Activated naive CD4-positive, alpha-beta T cell treated with anti-CD3 and anti-CD28 coated beads, Interleukin-2, amount 50 U/mL, for 72 hours (primary cell): ENCODE results near the gene DDX39A. TPM values are rescaled to one million over a fixed set of nuclear protein-coding genes. Genes with fewer than 3 reads are reported as not detected.
"Not testable (repeated sequence)": the region's sequence is repeated elsewhere in the genome, so short reads cannot be mapped to it uniquely, and the experiment has no call there.

Experiments used
- ATAC-seq, 2 donors: fragments of 150-1000 bp; cut with Tn5 transposase; 2 replicates each; pipeline ENCODE4 v1.10.0; 2021; ENCODE audit warnings: mild to moderate bottlenecking in 2 of 2, moderate library complexity in 2 of 2
- DNase-seq, 2 donors: peaks; one replicate each; pipeline ENCODE4 v3.0.0; 2021 to 2022; ENCODE audit warnings: low spot score in 2 of 2
- H3K27ac Mint-ChIP-seq, 2 donors: one replicate each; pipeline ENCODE4 v1.8.0; 2022; ENCODE audit warnings: mild to moderate bottlenecking in 2 of 2, mixed read lengths in 2 of 2
- H3K36me3 Mint-ChIP-seq, 2 donors: one replicate each; pipeline ENCODE4 v1.8.0; 2022; ENCODE audit warnings: mixed read lengths in 2 of 2
- H3K9me3 Mint-ChIP-seq, 2 donors: one replicate each; pipeline ENCODE4 v1.8.0; 2022; ENCODE audit warnings: mixed read lengths in 2 of 2
- total RNA-seq, 2 donors: library from RNA; stranded (reverse); gene quantifications; one replicate each; pipeline ENCODE4 v1.2.3, GENCODE V29; 2022

DDX39A gene
- total RNA-seq, 2 donors from 2014 or later: 208 to 217 TPM

- Mint-ChIP-seq H3K36me3 (peaks cover 39 to 58% of the 10 kb centered on the region in 2 donors), H3K27ac (peak overlapping the region; percentile 55 to 92)
- not testable (repeated sequence) for ATAC-seq
These were observed 15.8 kb downstream of the DDX39A start for GRCh38 chr19:14403145-14403930.

GRCh38 chr19:14402332-14403144 is 16.6 kb downstream of the DDX39A start:
- peaks cover 42 to 62% of the 10 kb centered on the region in 2 donors for H3K36me3 Mint-ChIP-seq
- ATAC-seq: no peak
- H3K9me3 Mint-ChIP-seq: no peaks in the 10 kb centered on the region
- H3K27ac Mint-ChIP-seq: peak overlapping the region; percentile 22 to 73
- no peak for DNase-seq

More at GRCh38 chr19:14403145-14403930, 15.8 kb downstream of the DDX39A start:
- DNase-seq, H3K9me3 Mint-ChIP-seq: not testable (repeated sequence)

GRCh38 chr19:14401468-14402195 is 17.5 kb downstream of the DDX39A start:
- H3K36me3 Mint-ChIP-seq: peaks cover 43 to 62% of the 10 kb centered on the region in 2 donors
- H3K9me3 Mint-ChIP-seq: no peaks in the 10 kb centered on the region
- peak overlapping the region; percentile 73 to 82 for H3K27ac Mint-ChIP-seq
- ATAC-seq (no peak), DNase-seq (no peak)

DNA sequence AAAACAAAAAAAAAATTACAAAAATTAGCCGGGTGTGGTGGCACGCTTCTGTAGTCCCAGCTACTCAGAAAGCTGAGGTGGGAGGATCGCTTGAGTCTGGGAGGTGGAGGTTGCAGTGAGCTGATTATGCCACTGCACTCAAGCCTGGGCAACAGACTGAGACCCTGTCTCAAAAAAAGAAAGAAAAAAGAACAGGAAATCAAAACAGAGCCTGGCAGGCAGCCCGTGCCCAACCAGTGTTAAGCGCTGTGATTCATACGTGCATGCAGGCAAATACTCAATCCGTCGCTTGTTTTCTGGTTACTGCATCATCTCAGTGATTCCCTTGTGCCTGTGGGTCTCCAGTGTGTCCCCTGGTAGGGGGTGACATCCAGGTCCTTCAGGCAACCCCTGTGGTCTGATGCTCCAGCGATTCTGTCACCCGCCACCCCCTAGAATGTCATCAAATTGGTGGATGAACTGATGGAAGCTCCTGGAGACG is 18.1 kb downstream of the DDX39A start:
- H3K9me3 Mint-ChIP-seq: no peaks in the 10 kb centered on the region
- H3K27ac Mint-ChIP-seq: peak overlapping the region; percentile 73 to 82
- peak in 1 of 2 donors; percentile 5 for ATAC-seq
- DNase-seq: no peak
- peaks cover 45 to 63% of the 10 kb centered on the region in 2 donors for H3K36me3 Mint-ChIP-seq

DNA sequence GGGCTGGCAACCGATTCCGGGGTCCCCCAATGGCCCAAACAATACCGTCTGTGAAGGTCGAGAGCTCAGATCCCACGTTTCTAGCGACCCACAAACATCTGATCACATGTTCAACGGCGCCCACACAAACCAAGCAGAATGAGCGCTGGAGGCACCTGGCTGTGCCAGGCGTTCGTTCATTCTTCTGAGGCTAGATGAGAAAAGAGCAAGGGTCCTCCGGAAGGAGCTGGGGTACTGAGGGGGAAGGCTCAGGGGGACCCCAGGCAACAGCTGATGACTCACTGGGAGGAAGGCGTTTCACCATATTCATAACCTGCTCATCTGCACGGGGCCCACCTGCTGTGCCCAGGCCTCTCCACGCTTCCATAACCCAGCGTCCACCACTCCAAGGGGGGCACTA is 22.0 kb downstream of the DDX39A start:
- not testable (repeated sequence) for H3K9me3 Mint-ChIP-seq, ATAC-seq
- peaks cover 27 to 52% of the 10 kb centered on the region in 2 donors for H3K36me3 Mint-ChIP-seq

DNA sequence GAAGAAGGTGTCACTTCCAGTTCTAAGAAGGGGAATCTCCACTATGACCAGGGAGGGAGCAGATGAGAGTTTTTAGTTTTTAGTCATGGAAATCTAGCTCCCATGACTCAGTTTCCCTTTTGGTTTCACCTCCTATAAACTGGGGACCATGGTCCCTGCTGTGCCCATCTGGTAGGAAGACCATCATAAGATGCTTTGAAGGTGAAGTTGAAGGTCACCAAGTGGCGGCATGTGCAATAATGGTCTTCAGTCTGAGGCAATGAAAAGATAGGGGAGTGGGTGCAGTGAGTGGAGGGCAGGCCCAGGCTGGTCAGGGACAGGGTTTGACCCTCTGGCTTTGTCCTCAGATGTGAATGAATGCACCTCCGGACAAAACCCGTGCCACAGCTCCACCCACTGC is 22.4 kb downstream of the DDX39A start:
- ATAC-seq: peak in 1 of 2 donors; percentile 66
- H3K9me3 Mint-ChIP-seq, DNase-seq: not testable (repeated sequence)
- Mint-ChIP-seq H3K27ac (peak overlapping the region; percentile 90 to 91), H3K36me3 (peaks cover 27 to 51% of the 10 kb centered on the region in 2 donors)

More for the DNA sequence above, 22.0 kb downstream of the DDX39A start:
- peak overlapping the region; percentile 90 to 91 for H3K27ac Mint-ChIP-seq
- DNase-seq: not testable (repeated sequence)

DNA sequence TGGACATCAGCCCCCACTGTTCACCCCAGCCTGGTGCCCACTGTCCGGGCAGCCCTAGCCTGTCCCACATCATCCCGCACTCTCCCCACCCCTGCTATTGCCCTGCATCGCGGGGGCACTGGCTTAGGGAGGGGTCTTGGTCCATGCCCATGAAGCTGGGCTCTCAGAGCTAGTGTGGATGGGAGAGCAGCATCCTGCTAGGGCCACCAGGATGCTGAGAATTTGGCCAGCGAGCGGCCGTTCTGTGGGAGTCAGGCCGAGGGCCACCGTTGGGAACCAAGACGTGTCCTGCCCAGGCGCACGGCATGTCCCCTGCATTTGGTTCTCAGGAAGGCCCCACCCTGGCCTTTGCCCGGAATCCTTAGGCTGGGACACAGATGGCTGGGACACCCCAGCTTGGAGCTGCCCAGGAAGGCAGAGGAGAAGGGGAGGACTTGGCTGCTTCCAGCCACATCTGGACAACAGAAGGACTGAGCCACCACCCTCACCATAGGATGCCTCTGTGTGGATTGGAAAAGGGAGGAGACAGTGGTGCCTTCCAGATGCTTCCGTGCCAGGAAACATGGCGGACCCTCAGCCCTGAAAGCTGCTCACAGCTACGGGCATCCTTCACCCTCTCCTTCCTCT is 23.3 kb downstream of the DDX39A start:
- H3K9me3 Mint-ChIP-seq: no peaks in the 10 kb centered on the region
- H3K27ac Mint-ChIP-seq: peak overlapping the region in 1 of 2 donors; percentile 90
- no peak for DNase-seq
- peak in 1 of 2 donors; percentile 13 for ATAC-seq
- H3K36me3 Mint-ChIP-seq: peaks cover 24 to 46% of the 10 kb centered on the region in 2 donors

GRCh38 chr19:14395262-14395661 is 23.9 kb downstream of the DDX39A start:
- Mint-ChIP-seq H3K27ac (peak overlapping the region; percentile 89 to 90), H3K9me3 (no peaks in the 10 kb centered on the region), H3K36me3 (peaks cover 28 to 49% of the 10 kb centered on the region in 2 donors)
- DNase-seq (no peak), ATAC-seq (peak in 1 of 2 donors; percentile 4)

DNA sequence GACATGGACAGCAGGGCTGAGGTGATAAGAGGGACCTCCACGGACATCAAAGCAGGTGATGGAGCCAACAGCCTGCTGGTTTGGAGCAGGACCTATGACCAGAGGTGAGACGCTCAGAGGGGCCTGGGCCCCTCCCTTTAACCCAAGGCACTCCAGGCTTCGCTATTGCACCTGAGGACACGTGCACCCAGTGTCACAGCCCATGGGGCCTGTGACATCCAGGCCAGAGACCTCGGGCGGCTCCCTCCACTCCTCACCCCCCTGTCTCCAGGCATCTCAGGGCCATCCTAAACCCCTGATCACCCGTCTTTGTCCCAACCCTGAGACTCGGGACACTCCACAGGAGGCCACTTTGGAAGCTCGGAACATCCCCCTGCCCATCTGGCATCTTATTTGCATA is 25.0 kb downstream of the DDX39A start:
- peaks cover 28 to 49% of the 10 kb centered on the region in 2 donors for H3K36me3 Mint-ChIP-seq

DNA sequence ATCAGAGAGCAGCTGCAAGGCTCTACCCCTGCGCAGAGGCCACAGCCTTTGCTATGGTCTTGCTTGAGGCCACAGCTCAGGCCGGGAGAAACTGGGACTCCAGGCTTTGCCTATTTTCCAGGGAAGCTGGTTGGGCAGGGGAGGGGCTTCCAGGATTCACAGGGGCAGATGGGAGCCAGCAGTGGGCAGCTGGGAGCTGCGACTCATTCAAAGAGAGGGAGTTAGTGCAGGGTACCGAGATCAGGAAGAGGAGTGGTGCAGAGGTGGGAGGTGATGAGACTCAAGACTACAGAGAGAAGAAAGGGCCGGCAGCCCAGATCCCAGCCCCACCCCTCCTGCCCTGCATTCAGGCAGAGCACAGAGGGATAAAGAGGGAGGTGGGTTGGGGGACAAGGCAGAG is 25.8 kb downstream of the DDX39A start:
- peak overlapping the region; percentile 90 to 97 for H3K27ac Mint-ChIP-seq
- peaks cover 28 to 50% of the 10 kb centered on the region in 2 donors for H3K36me3 Mint-ChIP-seq
- peak in 1 of 2 donors; percentile 6 for ATAC-seq
- no peaks in the 10 kb centered on the region for H3K9me3 Mint-ChIP-seq
- no peak for DNase-seq

More for the DNA sequence above, 25.0 kb downstream of the DDX39A start:
- ATAC-seq: peak in 1 of 2 donors; percentile 14
- Mint-ChIP-seq H3K27ac (peak overlapping the region; percentile 90 to 97), H3K9me3 (no peaks in the 10 kb centered on the region)
- no peak for DNase-seq

- ATAC-seq: no peak
- peak overlapping the region; percentile 72 to 82 for H3K27ac Mint-ChIP-seq
- H3K36me3 Mint-ChIP-seq: peaks cover 11 to 32% of the 10 kb centered on the region in 2 donors
- no peak for DNase-seq
- no peaks in the 10 kb centered on the region for H3K9me3 Mint-ChIP-seq
These were observed 27.9 kb downstream of the DDX39A start for GRCh38 chr19:14391156-14391821.

DNA sequence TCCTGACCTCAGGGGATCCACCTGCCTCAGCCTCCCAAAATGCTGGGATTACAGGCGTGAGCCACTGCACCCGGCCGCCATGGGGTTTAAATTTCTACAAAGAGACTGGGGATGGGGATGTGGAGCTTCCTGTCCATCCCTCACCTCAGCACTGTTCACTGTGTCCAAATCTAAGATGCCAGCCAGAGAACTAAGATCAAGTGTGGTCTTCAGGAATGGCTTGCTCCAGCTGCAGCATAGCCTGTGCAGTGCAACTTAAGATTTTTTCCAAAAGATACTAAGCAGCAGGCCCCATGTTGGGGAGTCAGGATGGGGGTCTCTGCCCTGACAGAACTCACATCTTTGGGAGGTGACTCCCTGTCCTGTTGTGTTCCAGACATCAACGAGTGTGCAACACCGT is 28.6 kb downstream of the DDX39A start:
- ATAC-seq: no peak
- no peak for DNase-seq
- no peaks in the 10 kb centered on the region for H3K9me3 Mint-ChIP-seq
- peaks cover 9 to 29% of the 10 kb centered on the region in 2 donors for H3K36me3 Mint-ChIP-seq
- peak overlapping the region; percentile 72 to 82 for H3K27ac Mint-ChIP-seq

DNA sequence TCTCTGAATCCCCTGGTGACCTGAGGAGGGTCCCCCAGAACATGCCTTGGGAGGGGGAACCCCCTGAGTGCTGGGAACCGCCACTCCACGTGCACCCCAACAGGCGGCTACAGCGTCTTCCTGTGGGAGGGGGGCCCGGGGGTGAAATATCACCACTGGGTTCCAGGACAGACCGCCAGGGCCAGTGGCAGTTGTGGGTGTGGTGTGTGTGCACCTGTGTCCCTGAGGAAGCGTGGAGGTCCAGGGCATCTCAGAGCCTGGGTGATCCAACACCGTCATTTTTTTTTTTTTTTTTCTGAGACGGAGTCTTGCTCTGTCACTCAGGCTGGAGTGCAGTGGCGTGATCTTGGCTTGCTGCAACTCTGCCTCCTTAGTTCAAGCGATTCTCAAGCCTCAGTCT is 33.6 kb downstream of the DDX39A start:
- DNase-seq (no peak), ATAC-seq (no peak)
- peaks cover 43 to 49% of the 10 kb centered on the region in 2 donors for H3K36me3 Mint-ChIP-seq

GRCh38 chr19:14383661-14384555 is 35.2 kb downstream of the DDX39A start:
- no peaks in the 10 kb centered on the region for H3K9me3 Mint-ChIP-seq
- peak overlapping the region; percentile 96 to 97 for H3K27ac Mint-ChIP-seq
- DNase-seq (peak in 1 of 2 donors; percentile 87), ATAC-seq (peak; percentile 39 to 40)
- peaks cover 42 to 46% of the 10 kb centered on the region in 2 donors for H3K36me3 Mint-ChIP-seq

More for the DNA sequence above, 33.6 kb downstream of the DDX39A start:
- H3K9me3 Mint-ChIP-seq: no peaks in the 10 kb centered on the region
- H3K27ac Mint-ChIP-seq: peak overlapping the region; percentile 96 to 97
